Inflammatory macrophage treated with lipopolysaccharide for 1 hour (primary cell): ENCODE measurements around the gene CBL.

ENCODE experiments used
- DNase-seq, 2 donors: peaks; one replicate each; pipeline ENCODE4 v3.0.0-alpha.2; 2020 to 2022

CBL gene

DNA sequence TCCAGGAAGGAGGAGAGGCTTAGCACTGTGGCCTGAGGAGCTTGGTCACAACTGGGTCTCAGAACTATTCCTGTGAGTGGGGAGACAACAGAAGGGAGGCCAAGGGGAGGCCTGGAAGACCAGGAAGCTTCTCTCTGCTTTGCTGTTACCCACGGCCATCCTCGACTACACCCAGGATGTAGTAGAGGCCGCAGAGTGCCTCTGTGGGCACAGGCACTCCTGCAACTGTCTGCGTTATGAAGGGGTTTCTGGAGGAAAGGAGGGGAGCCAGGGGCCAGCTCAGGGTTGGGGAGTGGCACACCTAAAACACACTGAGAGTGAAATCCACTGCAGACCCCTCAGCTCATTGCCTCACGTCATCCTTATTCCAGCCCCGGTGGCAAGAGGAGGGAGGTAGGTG is 144.2 kb downstream of the CBL start:
- no peak for DNase-seq

DNA sequence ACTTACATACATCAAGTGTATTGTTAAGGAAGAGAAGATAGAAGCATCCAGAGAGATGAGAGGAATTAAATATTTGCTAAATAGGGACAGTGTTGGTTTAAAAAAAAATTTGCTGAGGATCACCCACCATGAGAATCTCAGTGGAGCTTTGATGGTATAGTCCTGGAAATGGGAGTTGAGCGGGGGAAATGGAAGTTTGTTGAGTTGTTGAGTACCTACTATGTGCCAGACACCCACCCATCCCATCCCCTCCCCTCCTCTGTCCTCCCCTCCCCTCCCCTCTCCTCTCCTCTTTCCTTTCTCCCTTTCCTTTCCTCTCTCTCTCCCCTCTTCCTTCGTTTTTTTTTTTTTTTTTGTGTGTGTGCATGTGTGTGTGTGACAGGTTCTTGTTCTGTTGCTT is 145.1 kb downstream of the CBL start:
- no peak for DNase-seq

DNA sequence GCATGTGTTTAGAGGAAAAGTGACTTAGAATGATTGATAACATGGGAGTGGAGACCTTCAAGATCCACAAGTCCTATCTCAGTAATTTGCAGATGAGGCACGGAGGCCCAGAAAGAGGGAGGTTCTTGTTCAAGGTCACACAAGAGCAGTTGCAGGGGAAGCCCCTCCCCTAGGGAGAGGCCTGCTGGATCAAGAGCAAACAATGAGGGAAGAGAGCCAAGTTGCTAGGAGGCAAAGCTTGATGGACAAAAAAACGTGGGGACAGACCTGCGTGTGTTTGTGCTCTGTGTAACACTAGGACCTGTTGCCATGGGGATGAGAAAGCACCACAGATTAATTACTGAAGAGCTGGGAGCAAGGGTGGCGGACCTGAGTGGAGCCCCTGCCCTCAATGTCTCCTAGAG is 146.7 kb downstream of the CBL start:
- no peak for DNase-seq

DNA sequence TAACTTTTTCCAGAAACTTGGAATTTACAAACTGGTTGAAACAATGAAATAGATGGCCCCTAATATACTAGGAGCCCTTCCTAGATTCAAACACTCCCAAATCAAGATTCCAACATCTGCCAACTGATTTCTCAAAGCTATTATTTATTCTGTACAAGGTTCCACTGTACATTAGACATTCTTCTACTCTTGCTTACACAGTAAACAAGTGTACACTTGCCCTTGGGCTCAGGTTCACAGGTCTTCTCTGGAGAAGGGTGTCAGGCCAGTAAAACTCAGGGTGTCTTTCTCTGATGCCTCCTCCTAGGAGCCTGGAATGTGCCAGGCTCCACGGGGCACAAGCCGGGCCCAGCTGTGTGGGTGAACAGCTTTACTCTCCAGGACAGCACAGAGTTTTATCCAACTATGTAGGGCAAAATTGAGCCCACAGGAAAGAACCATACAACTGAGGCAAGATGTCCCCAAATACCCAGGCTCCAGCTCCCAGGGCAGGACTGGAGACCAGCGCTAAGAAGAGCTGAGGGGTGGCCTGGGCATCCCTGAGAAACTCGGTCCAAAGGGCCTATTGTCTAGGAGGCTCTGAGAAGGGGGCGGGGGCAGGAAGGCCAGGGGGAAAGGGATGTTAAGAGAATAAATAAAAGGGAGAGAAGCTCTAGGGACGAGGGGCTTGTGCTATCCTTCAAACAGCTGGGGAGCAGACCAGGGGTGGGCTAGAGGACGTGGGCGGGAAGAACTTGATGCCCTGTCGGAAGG is 149.1 kb downstream of the CBL start:
- DNase-seq: no peak

DNA sequence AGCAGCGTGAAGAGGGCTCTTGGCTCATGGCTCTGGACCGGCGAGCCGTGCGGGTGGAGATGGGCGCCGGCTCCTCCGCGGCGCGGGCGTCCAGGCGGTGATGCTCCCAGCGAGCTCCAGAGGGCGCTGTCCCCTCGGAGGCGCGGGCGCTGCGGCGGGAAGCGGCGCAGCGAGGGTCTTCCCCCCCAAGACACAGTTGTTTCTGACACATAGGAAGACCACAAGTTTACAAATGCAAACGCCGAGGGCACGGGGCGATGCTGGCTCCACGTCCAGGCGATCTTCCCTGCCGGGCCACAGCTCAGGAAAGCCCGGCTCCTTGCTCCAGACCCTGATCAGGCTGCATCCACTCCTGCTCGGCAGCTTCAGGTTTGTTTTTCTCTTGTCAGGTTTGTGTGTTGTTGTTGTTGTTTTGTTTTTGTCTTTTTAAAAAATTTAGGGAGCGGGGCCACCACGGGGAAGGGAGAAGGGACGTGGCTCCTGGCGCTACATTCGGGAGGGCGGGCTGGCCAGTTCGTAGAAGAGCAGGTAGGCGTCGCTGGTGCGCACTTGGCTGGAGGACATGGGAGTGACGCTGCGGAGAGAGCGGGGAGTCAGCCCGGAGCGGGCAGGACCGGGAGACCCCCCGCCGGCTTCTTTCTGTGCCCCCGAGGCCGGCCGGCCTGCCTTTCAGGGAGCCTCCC is 150.4 kb downstream of the CBL start:
- DNase-seq: peak; percentile 57 to 74

DNA sequence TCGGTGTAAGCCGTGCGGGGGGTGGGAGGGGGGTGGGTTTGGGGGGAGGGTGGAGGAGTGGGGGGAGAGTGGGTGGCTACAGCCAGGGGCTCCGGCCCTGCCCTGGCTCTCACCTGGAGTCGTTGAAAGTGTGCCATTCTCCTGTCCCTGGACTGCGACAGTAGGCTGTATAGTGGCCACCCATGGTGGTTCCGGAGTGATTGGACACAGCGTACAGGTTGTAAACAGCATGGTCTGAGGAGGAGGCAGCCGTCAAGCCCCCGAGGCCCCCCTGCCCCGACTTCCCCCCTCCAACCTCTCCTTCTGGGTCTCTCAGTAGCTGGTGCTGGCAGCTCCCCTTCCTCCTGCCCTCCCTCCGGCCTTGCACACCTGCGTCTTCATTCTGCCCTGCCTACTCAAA is 150.9 kb downstream of the CBL start:
- DNase-seq: no peak
